Measurements from ENCODE around the gene ANTXR2. TPM values are rescaled to one million over a fixed set of nuclear protein-coding genes. Genes with fewer than 3 reads are reported as not detected.
A peak's percentile ranks its signal among the peaks of the same experiment; 100 is the strongest.
"Not testable (repeated sequence)": the region's sequence is repeated elsewhere in the genome, so short reads cannot be mapped to it uniquely, and the experiment has no call there.

Gene ANTXR2
- polyA plus RNA-seq (2012; ENCODE audit: missing spikeins): 5.0 TPM

DNA sequence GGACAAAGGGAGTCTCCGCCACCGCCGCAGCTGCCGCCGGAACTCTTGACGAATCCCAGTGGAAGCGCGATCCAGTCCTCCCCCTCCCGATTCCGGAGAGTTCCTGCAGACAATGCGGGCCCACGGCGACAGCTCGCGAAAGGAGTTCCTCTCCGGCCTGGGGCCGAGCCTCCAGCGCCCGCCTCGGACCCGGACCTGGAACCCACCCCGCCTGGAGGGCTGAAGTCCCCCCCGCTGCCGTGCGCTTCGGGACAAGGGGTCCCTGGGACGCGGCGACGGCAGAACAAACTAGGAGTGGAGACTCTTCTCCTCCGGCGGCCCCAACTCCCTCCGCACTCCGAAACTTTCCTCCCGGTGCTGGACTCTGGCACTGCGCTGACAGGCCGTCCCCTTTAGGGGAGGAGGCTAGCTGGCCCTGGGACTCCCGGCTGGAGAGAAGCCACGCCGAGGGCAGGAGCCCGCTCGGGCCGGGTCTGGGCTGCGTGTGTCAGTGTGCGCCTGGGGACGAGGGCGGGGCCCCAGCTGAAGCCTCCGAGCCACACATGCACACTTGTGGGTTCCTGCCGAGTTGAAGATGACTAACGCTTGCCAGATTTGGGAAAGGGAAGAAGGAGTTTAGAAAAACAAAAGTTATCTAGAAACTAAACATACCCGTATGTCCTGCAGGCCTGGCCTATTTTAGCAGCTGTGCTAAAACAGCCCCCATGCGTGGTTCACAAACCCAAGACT lies at the start of gene ANTXR2:
Gene ANTXR2 (minus strand): TSS at position 486 of the 729 bp plus-strand sequence. CDS start 669 bp downstream, outside the sequence.
- DNase-seq (ENCODE audit: insufficient read length) (peak; percentile 46), FAIRE-seq (peak; percentile 88)
- TF ChIP-seq TAF1 (IDR thresholded peaks at IDR 0.05; ENCODE audit: borderline replicate concordance, low read depth, low read length) (no peak), POLR2AphosphoS5 (IDR thresholded peaks at IDR 0.05; ENCODE audit: low read depth, low read length) (no peak), POLR2A (IDR thresholded peaks at IDR 0.05; ENCODE audit: low read depth, low read length) (0 out of 2 replicates have a peak, but pooled peaks have one; percentile 15)

- not testable (repeated sequence) for FAIRE-seq; DNase-seq (ENCODE audit: insufficient read length)
Observed at GRCh38 chr4:80121815-80122214, 48.8 kb upstream of the ANTXR2 start.

GRCh38 chr4:80119620-80120019 lies 46.6 kb upstream of the ANTXR2 start:
- DNase-seq (ENCODE audit: insufficient read length); FAIRE-seq: not testable (repeated sequence)

GRCh38 chr4:80116516-80116915 lies 43.5 kb upstream of the ANTXR2 start:
- FAIRE-seq (no peak), DNase-seq (ENCODE audit: insufficient read length) (no peak)
- TF ChIP-seq POLR2AphosphoS5 (IDR thresholded peaks at IDR 0.05; ENCODE audit: low read depth, low read length) (no peak), POLR2A (IDR thresholded peaks at IDR 0.05; ENCODE audit: low read depth, low read length) (no peak), TAF1 (IDR thresholded peaks at IDR 0.05; ENCODE audit: borderline replicate concordance, low read depth, low read length) (no peak)

- DNase-seq (ENCODE audit: insufficient read length) (no peak), FAIRE-seq (no peak)
- no peak for TF ChIP-seq POLR2AphosphoS5 (IDR thresholded peaks at IDR 0.05; ENCODE audit: low read depth, low read length)
- TF ChIP-seq POLR2A (IDR thresholded peaks at IDR 0.05; ENCODE audit: low read depth, low read length): no peak
- TF ChIP-seq TAF1 (IDR thresholded peaks at IDR 0.05; ENCODE audit: borderline replicate concordance, low read depth, low read length): no peak
Observed at GRCh38 chr4:80115368-80116181, 42.5 kb upstream of the ANTXR2 start.

DNA sequence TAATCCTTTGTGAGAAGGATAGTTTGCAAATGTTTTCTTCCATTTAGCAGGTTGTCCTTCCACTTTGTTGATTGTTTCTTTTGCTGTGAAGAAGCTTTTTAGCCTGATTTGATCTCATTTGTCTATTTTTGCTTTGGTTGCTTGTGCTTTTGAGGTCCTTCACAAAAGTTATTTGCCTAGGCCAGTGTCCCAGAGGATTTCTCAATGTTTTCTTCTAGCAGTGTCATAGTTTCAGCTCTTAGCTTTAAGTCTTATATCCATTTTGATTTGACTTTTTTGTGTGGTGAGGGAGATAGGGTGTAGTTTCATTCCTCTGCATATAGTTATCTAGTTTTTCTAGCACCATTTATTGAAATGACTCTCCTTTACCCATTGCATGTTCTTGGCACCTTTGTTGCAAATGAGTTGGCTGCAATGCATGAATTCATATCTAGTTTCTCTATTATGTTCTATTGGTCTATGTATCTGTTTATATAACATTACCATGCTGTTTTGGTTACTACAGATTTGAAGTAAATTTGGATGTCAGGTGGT lies 41.8 kb upstream of the ANTXR2 start:
- FAIRE-seq: no peak
- DNase-seq (ENCODE audit: insufficient read length): no peak
- no peak for TF ChIP-seq TAF1 (IDR thresholded peaks at IDR 0.05; ENCODE audit: borderline replicate concordance, low read depth, low read length)
- no peak for TF ChIP-seq POLR2AphosphoS5 (IDR thresholded peaks at IDR 0.05; ENCODE audit: low read depth, low read length)
- no peak for TF ChIP-seq POLR2A (IDR thresholded peaks at IDR 0.05; ENCODE audit: low read depth, low read length)

DNA sequence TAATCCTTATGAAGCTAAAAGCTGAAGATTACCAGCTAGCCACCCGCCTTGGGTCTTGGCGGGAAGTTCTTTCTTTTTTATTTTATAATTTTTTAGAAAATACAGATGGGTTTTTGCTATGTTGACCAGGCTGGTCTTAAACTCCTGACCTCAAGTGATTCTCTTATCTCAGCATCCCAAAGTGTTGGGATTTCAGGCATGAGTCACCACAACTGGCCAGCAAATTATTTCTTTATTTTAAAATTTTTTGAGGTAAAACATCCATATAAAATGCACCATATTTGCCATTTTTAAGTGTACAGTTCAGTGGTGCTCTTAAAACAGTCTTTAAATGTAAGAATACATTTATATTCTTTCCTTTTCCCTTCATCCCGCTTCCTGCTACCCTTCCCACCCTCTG lies 40.6 kb upstream of the ANTXR2 start:
- TF ChIP-seq TAF1 (IDR thresholded peaks at IDR 0.05; ENCODE audit: borderline replicate concordance, low read depth, low read length) (no peak), POLR2A (IDR thresholded peaks at IDR 0.05; ENCODE audit: low read depth, low read length) (no peak), POLR2AphosphoS5 (IDR thresholded peaks at IDR 0.05; ENCODE audit: low read depth, low read length) (no peak)
- DNase-seq (ENCODE audit: insufficient read length) (no peak), FAIRE-seq (no peak)

- no peak for FAIRE-seq
Observed at GRCh38 chr4:80112236-80112635, 39.2 kb upstream of the ANTXR2 start.

DNA sequence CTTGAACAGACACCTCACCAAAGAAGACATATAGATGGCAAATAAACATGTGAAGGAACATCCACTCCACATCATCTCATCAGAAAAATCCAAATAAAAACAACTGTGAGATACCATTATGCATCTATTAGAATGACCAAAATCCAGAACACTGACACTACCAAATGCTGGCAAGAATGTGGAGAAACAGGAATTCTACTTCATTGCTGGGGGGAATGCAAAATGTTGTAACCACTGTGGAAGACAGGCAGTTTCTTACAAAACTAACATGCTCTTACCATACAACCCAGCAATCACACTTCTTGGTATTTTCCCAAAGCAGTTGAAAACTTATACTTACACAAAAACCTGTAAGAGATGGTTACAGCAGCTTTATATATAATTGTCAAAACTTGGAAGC lies 38.2 kb upstream of the ANTXR2 start:
- no peak for DNase-seq (ENCODE audit: insufficient read length)
- no peak for TF ChIP-seq POLR2A (IDR thresholded peaks at IDR 0.05; ENCODE audit: low read depth, low read length)
- no peak for TF ChIP-seq TAF1 (IDR thresholded peaks at IDR 0.05; ENCODE audit: borderline replicate concordance, low read depth, low read length)
- TF ChIP-seq POLR2AphosphoS5 (IDR thresholded peaks at IDR 0.05; ENCODE audit: low read depth, low read length): no peak
- no peak for FAIRE-seq

More at GRCh38 chr4:80112236-80112635, 39.2 kb upstream of the ANTXR2 start:
- no peak for DNase-seq (ENCODE audit: insufficient read length)
- TF ChIP-seq POLR2AphosphoS5 (IDR thresholded peaks at IDR 0.05; ENCODE audit: low read depth, low read length): no peak
- no peak for TF ChIP-seq POLR2A (IDR thresholded peaks at IDR 0.05; ENCODE audit: low read depth, low read length)
- no peak for TF ChIP-seq TAF1 (IDR thresholded peaks at IDR 0.05; ENCODE audit: borderline replicate concordance, low read depth, low read length)

GRCh38 chr4:80107374-80107773 lies 34.3 kb upstream of the ANTXR2 start:
- TF ChIP-seq POLR2A (IDR thresholded peaks at IDR 0.05; ENCODE audit: low read depth, low read length) (no peak), POLR2AphosphoS5 (IDR thresholded peaks at IDR 0.05; ENCODE audit: low read depth, low read length) (no peak), TAF1 (IDR thresholded peaks at IDR 0.05; ENCODE audit: borderline replicate concordance, low read depth, low read length) (no peak)
- DNase-seq (ENCODE audit: insufficient read length) (no peak), FAIRE-seq (no peak)

DNA sequence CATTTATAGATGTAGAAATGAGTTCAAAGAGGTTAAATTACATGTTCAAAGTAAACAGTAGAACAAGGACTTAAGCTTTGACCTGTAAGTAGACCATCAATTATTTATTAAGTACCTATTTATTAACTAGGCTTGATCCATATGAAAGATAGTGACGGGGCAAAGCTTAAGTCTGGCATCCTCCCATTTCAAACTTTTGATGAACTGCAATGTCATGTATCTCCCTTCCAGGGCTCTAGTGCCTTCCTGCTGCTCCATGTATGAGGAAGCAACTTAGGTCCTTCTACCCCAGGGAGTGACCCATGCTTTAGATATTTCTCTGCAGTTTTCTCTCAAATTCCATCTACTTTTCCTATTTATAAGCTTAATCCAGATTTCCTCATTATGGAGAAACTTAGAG lies 31.9 kb upstream of the ANTXR2 start:
- TF ChIP-seq POLR2AphosphoS5 (IDR thresholded peaks at IDR 0.05; ENCODE audit: low read depth, low read length) (no peak), POLR2A (IDR thresholded peaks at IDR 0.05; ENCODE audit: low read depth, low read length) (no peak), TAF1 (IDR thresholded peaks at IDR 0.05; ENCODE audit: borderline replicate concordance, low read depth, low read length) (no peak)
- DNase-seq (ENCODE audit: insufficient read length): no peak
- no peak for FAIRE-seq

DNA sequence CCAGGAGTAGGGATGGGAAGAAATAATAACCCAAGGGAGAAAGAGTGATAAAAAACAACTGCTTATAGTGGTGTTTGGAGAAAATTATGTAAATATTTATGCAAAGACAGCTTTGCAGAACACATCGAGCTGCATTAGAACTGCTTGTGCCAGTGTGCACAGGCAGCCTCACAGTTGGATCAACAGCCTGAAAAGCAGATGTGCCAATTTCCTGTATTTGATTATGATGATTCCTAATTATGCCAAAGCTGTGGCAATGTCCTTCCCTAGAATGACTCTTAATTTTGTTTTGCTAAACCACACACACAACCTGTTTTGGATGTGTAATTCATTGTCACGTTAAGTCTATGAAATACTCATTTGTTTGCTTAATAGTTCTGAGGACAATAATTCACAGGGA lies 30.6 kb upstream of the ANTXR2 start:
- FAIRE-seq: no peak
- DNase-seq (ENCODE audit: insufficient read length): no peak
- TF ChIP-seq POLR2AphosphoS5 (IDR thresholded peaks at IDR 0.05; ENCODE audit: low read depth, low read length) (no peak), POLR2A (IDR thresholded peaks at IDR 0.05; ENCODE audit: low read depth, low read length) (no peak), TAF1 (IDR thresholded peaks at IDR 0.05; ENCODE audit: borderline replicate concordance, low read depth, low read length) (no peak)

Measured in GM12892 (cell line).